ENCODE data around the gene KRTAP4-12. TPM values are rescaled to one million over a fixed set of nuclear protein-coding genes. Genes with fewer than 3 reads are reported as not detected.
"Not testable (repeated sequence)": the region's sequence is repeated elsewhere in the genome, so short reads cannot be mapped to it uniquely, and the experiment has no call there.

Gene KRTAP4-12
- total RNA-seq, 1 donor from 2014 or later = not detected

DNA sequence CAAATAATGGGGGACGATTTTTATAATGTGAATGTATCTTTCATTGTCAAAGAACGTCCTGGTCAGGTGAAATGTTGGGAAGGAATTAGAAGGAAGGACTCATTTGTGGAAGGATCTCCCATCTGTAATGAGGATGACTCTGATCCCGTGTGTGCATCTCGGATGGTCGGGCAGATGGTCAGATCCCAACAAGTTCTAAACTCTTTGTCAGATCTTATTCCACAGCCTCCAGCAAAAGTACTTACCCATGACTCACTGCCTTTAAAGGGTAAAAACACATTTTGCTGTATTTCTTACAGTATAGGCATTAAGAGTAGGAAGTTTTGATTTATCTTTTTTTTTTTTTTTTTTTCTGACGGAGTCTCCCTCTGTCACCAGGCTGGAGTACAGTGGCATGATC, 25.5 kb downstream of the KRTAP4-12 start:
- no peak overlapping the region for H3K4me3 ChIP-seq
- TF ChIP-seq, protein P1, sequence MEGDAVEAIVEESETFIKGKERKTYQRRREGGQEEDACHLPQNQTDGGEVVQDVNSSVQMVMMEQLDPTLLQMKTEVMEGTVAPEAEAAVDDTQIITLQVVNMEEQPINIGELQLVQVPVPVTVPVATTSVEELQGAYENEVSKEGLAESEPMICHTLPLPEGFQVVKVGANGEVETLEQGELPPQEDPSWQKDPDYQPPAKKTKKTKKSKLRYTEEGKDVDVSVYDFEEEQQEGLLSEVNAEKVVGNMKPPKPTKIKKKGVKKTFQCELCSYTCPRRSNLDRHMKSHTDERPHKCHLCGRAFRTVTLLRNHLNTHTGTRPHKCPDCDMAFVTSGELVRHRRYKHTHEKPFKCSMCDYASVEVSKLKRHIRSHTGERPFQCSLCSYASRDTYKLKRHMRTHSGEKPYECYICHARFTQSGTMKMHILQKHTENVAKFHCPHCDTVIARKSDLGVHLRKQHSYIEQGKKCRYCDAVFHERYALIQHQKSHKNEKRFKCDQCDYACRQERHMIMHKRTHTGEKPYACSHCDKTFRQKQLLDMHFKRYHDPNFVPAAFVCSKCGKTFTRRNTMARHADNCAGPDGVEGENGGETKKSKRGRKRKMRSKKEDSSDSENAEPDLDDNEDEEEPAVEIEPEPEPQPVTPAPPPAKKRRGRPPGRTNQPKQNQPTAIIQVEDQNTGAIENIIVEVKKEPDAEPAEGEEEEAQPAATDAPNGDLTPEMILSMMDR (IDR thresholded peaks at IDR 0.05) = no peak
- H3K9me3 ChIP-seq = no peaks in the 10 kb centered on the region
- peaks cover 3% of the 10 kb centered on the region for H3K27me3 ChIP-seq (ENCODE audit: low read depth)
- no peak for ATAC-seq
- H3K36me3 ChIP-seq = no peaks in the 10 kb centered on the region
- DNase-seq = no peak
- intact Hi-C loops (cut with DNase I) = no loop called here
- no peaks in the 10 kb centered on the region for H3K4me1 ChIP-seq
- no peak overlapping the region for H3K27ac ChIP-seq

DNA sequence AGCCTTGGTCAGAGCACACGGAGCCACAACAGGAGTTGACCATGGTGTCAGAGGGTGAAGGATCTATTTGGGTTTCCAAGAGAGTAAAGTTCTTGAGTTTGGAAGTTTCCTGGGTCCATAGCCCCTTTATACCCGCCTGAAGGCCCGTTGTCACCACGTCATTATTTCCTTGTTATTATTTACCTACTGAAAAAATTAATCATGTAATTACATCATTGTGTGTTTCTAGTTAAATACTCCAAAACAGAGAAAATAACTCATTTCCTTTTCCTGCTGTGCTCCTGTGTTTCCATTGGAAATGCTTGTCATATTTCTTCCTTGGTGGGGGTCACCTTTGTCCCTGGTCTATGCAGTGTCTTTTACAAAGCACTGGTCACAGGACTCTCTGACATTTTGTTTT, 25.9 kb downstream of the KRTAP4-12 start, which contains the start of gene KRTAP4-8:
KRTAP4-8 (minus strand) TSS at position 101 of the 400 bp plus-strand sequence; CDS start at position 43, 58 bp downstream.
- Histone ChIP-seq H3K9me3 (no peaks in the 10 kb centered on the region), H3K4me1 (no peaks in the 10 kb centered on the region), H3K36me3 (no peaks in the 10 kb centered on the region), H3K27ac (no peak within 1 kb of the TSS), H3K4me3 (no peak within 1 kb of the TSS), H3K27me3 (ENCODE audit: low read depth) (peaks cover 3% of the 10 kb centered on the region)
- DNase-seq (no peak), ATAC-seq (no peak)
- intact Hi-C loops (cut with DNase I) = no loop called here
- TF ChIP-seq, protein P1 (IDR thresholded peaks at IDR 0.05) = no peak

DNA sequence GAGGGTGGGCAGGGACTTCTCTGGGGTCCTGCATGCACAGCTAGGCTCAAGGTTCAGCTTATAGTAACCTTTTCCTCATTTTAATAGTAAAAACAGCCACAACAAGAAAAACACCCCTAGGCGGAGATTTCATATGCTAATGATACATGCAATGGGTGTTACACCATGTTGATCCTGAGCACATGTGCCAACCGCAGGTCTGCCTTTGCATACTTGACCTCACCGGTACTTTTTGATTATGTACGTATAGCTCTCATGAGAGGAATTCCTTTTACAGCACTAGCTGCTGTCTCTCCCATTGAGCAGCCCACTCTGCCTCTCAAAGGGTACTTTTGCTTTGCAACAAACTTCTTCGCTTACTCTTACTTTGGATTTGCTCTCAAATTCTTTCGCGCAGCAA, 27.9 kb downstream of the KRTAP4-12 start:
- no peak overlapping the region for H3K27ac ChIP-seq
- H3K27me3 ChIP-seq (ENCODE audit: low read depth) = peaks cover 3% of the 10 kb centered on the region
- H3K9me3 ChIP-seq = no peaks in the 10 kb centered on the region
- TF ChIP-seq, protein P1 (IDR thresholded peaks at IDR 0.05) = no peak
- intact Hi-C loops (cut with DNase I) = no loop called here
- no peaks in the 10 kb centered on the region for H3K4me1 ChIP-seq
- peak in 1 of 2 donors; percentile 32 for ATAC-seq
- no peaks in the 10 kb centered on the region for H3K36me3 ChIP-seq
- H3K4me3 ChIP-seq = no peak overlapping the region
- no peak for DNase-seq

DNA sequence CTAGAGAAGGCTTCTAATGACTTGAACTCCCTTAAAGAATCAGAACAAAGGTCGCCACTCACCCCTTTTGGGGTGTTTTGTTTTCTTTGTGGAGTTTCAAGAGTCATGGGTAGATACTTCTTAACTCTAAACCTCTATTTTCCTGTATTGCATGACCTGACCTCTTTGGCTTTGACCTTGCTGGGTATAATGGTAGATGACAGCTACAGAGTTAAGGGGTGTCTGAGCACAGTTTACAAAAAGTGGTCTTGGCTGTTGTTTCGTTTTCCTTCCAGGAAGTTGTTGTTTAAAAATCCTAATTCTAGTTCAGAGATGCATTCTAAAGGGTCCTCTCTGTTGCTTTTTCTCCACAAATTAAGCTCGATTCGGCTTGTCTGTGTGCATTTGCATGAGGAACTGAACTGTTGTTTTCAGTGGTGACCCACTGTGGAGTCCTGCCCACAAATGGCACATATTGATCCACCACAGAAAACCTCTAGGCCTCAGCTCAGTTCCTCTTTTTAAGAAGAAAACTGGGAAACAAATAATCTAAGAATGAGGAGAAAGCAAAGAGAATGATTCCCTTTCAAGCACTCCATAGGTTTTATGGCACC, 35.1 kb downstream of the KRTAP4-12 start:
- H3K27me3 ChIP-seq (ENCODE audit: low read depth); H3K4me3 ChIP-seq; H3K4me1 ChIP-seq; H3K27ac ChIP-seq; DNase-seq; H3K36me3 ChIP-seq; ATAC-seq; intact Hi-C loops (cut with DNase I); H3K9me3 ChIP-seq: not testable (repeated sequence)

DNA sequence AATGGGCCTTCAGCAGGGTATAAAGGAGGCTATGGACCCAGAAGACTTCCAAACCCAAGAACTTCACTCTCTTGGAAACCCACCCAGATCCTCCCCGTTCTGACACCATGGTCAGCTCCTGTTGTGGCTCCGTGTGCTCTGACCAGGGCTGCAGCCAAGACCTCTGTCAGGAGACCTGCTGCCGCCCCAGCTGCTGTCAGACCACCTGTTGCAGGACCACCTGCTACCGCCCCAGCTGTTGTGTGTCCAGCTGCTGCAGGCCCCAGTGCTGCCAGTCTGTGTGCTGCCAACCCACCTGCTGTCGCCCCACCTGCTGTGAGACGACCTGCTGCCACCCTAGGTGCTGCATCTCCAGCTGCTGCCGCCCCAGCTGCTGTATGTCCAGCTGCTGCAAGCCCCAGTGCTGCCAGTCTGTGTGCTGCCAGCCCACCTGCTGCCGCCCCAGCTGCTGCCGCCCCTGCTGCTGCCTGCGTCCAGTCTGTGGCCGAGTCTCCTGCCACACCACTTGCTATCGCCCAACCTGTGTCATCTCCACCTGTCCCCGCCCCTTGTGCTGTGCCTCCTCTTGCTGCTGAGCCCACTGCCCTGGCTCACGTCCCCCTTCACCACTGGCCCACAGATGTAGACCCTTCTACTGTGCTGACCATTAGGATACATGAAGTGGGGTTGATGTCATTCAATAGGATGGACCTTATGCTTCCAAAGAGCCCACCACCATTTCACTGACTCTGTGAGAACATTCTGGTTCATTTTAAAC, 39.7 kb downstream of the KRTAP4-12 start, which contains the start of gene KRTAP4-7:
KRTAP4-7 (plus strand) TSS at position 51 of the 757 bp plus-strand sequence; CDS start at position 108, 57 bp downstream.
- H3K36me3 ChIP-seq; intact Hi-C loops (cut with DNase I); ATAC-seq; H3K9me3 ChIP-seq; H3K27me3 ChIP-seq (ENCODE audit: low read depth); H3K4me3 ChIP-seq; H3K4me1 ChIP-seq; H3K27ac ChIP-seq; DNase-seq: not testable (repeated sequence)

DNA sequence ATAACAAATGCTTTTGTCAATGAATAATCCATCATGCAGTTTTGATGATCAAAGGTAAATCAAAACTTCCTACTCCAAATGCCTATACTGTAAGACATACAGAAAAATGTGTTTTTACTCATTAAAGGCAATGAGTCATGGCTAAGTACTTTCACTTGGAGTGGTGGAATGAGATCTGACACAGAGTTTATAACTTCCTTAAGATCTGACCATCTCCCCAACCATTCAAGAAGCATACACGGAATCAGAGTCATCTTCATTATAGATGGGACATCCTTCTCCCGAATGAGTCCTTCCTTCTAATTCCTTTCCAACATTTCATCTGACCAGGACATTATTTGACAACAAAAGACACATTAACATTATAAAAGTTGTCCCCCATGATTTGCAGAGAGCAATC, 40.6 kb downstream of the KRTAP4-12 start:
- ATAC-seq; intact Hi-C loops (cut with DNase I); H3K4me1 ChIP-seq; H3K27me3 ChIP-seq (ENCODE audit: low read depth); H3K27ac ChIP-seq; H3K9me3 ChIP-seq; DNase-seq; H3K36me3 ChIP-seq; H3K4me3 ChIP-seq: not testable (repeated sequence)

DNA sequence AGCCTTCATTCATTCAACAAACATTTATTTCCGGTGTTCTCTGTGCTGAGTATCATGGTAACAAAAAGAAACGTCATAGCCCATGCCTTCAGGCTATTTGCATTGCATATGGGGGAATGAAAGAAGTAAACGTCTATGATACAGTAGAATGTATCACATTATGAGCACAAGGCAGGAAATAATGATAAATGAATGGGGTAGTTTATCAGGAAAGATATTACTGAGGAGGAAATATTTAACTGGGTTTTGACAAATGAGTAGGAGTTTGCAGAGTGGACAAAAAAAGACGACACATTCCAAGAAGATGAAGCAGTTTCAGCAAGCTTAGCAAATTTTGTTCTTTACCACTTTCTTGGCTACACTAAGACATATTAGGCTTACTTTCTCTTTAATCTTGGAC, 41.4 kb downstream of the KRTAP4-12 start:
- ATAC-seq = no peak
- intact Hi-C loops (cut with DNase I) = no loop called here

More for the DNA sequence above, 41.4 kb downstream of the KRTAP4-12 start:
- Histone ChIP-seq H3K36me3 (no peaks in the 10 kb centered on the region), H3K27ac (no peak overlapping the region), H3K4me1 (no peaks in the 10 kb centered on the region), H3K27me3 (ENCODE audit: low read depth) (no peaks in the 10 kb centered on the region), H3K4me3 (no peak overlapping the region), H3K9me3 (no peaks in the 10 kb centered on the region)
- DNase-seq = no peak
- TF ChIP-seq, protein P1 (IDR thresholded peaks at IDR 0.05) = no peak
